Progenitor cell of endocrine pancreas (in vitro differentiated cells): Measurements from ENCODE around the gene MRPS5. TPM values are rescaled to one million over a fixed set of nuclear protein-coding genes. Genes with fewer than 3 reads are reported as not detected.

Experiments
- DNase-seq: peaks from one replicate; pipeline ENCODE4 v3.0.0; 2021; ENCODE audit warnings: low spot score; ENCODE audit not compliant: unreplicated experiment
- H3K27ac Mint-ChIP-seq: 2 replicates; pipeline ENCODE4 v1.8.0; 2021; ENCODE audit warnings: mild to moderate bottlenecking, moderate library complexity, mixed read lengths
- H3K27me3 Mint-ChIP-seq: 2 replicates; pipeline ENCODE4 v1.8.0; 2021; ENCODE audit warnings: mixed read lengths
- H3K36me3 Mint-ChIP-seq: 2 replicates; pipeline ENCODE4 v1.8.0; 2022; ENCODE audit warnings: mixed read lengths; ENCODE audit not compliant: insufficient read depth
- H3K4me1 Mint-ChIP-seq: 2 replicates; pipeline ENCODE4 v1.8.0; 2021; ENCODE audit warnings: low read depth, mixed read lengths
- H3K4me3 Mint-ChIP-seq: 2 replicates; pipeline ENCODE4 v1.8.0; 2021; ENCODE audit warnings: low read depth, mild to moderate bottlenecking, moderate library complexity, mixed read lengths
- H3K9me3 Mint-ChIP-seq: 2 replicates; pipeline ENCODE4 v1.8.0; 2021; ENCODE audit warnings: low read depth, mixed read lengths
- total RNA-seq: library from RNA; stranded (reverse); gene quantifications from 2 replicates; pipeline ENCODE4 v1.2.1, GENCODE V29; 2021
- TF ChIP-seq, protein P1 (sequence below): fragments of 200-600 bp; sonication (generic); IDR thresholded peaks from one replicate; pipeline ENCODE4 v1.5.0; 2021; ENCODE audit warnings: antibody characterized with exemption, mild to moderate bottlenecking; ENCODE audit not compliant: unreplicated experiment

Gene MRPS5
- total RNA-seq, 1 donor from 2014 or later = 62.5 TPM

- no peaks in the 10 kb centered on the region for H3K36me3 Mint-ChIP-seq
- H3K4me3 Mint-ChIP-seq = no peak overlapping the region
- no peak for DNase-seq
- H3K27me3 Mint-ChIP-seq = peaks cover 27% of the 10 kb centered on the region
- TF ChIP-seq, protein P1, sequence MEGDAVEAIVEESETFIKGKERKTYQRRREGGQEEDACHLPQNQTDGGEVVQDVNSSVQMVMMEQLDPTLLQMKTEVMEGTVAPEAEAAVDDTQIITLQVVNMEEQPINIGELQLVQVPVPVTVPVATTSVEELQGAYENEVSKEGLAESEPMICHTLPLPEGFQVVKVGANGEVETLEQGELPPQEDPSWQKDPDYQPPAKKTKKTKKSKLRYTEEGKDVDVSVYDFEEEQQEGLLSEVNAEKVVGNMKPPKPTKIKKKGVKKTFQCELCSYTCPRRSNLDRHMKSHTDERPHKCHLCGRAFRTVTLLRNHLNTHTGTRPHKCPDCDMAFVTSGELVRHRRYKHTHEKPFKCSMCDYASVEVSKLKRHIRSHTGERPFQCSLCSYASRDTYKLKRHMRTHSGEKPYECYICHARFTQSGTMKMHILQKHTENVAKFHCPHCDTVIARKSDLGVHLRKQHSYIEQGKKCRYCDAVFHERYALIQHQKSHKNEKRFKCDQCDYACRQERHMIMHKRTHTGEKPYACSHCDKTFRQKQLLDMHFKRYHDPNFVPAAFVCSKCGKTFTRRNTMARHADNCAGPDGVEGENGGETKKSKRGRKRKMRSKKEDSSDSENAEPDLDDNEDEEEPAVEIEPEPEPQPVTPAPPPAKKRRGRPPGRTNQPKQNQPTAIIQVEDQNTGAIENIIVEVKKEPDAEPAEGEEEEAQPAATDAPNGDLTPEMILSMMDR = no peak
- H3K27ac Mint-ChIP-seq = no peak overlapping the region
- peaks cover 21% of the 10 kb centered on the region for H3K9me3 Mint-ChIP-seq
- no peaks in the 10 kb centered on the region for H3K4me1 Mint-ChIP-seq
These were observed 79.7 kb downstream of the MRPS5 start for GRCh38 chr2:95041824-95042442.

- TF ChIP-seq, protein P1 = no peak
- Mint-ChIP-seq H3K27me3 (peaks cover 31% of the 10 kb centered on the region), H3K4me1 (no peaks in the 10 kb centered on the region), H3K4me3 (no peak overlapping the region), H3K36me3 (no peaks in the 10 kb centered on the region), H3K27ac (no peak overlapping the region), H3K9me3 (peaks cover 28% of the 10 kb centered on the region)
- no peak for DNase-seq
These were observed 80.4 kb downstream of the MRPS5 start for GRCh38 chr2:95041060-95041823.

- H3K4me1 Mint-ChIP-seq = no peaks in the 10 kb centered on the region
- DNase-seq = no peak
- peaks cover 28% of the 10 kb centered on the region for H3K9me3 Mint-ChIP-seq
- H3K36me3 Mint-ChIP-seq = no peaks in the 10 kb centered on the region
- H3K27ac Mint-ChIP-seq = no peak overlapping the region
- TF ChIP-seq, protein P1 = no peak
- no peak overlapping the region for H3K4me3 Mint-ChIP-seq
- peaks cover 32% of the 10 kb centered on the region for H3K27me3 Mint-ChIP-seq
These were observed 81.2 kb downstream of the MRPS5 start for GRCh38 chr2:95040426-95040825.

GRCh38 chr2:95039978-95040377 lies 81.6 kb downstream of the MRPS5 start:
- Mint-ChIP-seq H3K36me3 (no peaks in the 10 kb centered on the region), H3K27ac (no peak overlapping the region), H3K4me1 (no peaks in the 10 kb centered on the region), H3K27me3 (peaks cover 36% of the 10 kb centered on the region), H3K9me3 (peaks cover 28% of the 10 kb centered on the region), H3K4me3 (no peak overlapping the region)
- TF ChIP-seq, protein P1 = no peak
- DNase-seq = no peak

DNA sequence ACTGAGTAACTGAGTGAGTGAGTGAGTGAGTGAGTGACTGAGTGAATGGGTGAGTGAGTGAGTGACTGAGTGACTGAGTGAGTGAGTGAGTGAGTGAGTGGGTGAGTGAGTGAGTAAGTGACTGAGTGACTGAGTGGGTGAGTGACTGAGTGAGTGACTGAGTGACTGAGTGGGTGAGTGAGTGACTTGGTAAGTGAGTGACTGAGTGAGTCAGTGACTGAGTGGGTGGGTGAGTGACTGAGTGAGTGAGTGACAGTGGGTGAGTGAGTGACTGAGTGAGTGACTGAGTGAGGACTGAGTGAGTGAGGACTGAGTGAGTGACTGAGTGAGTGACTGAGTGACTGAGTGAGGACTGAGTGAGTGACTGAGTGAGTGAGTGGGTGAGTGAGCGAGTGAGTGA lies 82.2 kb downstream of the MRPS5 start:
- Mint-ChIP-seq H3K4me1 (no peaks in the 10 kb centered on the region), H3K9me3 (peaks cover 28% of the 10 kb centered on the region), H3K36me3 (no peaks in the 10 kb centered on the region), H3K27ac (no peak overlapping the region), H3K27me3 (peaks cover 39% of the 10 kb centered on the region), H3K4me3 (no peak overlapping the region)
- no peak for DNase-seq
- TF ChIP-seq, protein P1 = no peak
